Bone marrow (tissue), 2 donors: ENCODE data around the gene TMEM82.

Source experiments
- DNase-seq, 2 donors: peaks; one replicate each; lab custom pipeline; 2025; lab: John Stamatoyannopoulos, UW

The TMEM82 gene

DNA sequence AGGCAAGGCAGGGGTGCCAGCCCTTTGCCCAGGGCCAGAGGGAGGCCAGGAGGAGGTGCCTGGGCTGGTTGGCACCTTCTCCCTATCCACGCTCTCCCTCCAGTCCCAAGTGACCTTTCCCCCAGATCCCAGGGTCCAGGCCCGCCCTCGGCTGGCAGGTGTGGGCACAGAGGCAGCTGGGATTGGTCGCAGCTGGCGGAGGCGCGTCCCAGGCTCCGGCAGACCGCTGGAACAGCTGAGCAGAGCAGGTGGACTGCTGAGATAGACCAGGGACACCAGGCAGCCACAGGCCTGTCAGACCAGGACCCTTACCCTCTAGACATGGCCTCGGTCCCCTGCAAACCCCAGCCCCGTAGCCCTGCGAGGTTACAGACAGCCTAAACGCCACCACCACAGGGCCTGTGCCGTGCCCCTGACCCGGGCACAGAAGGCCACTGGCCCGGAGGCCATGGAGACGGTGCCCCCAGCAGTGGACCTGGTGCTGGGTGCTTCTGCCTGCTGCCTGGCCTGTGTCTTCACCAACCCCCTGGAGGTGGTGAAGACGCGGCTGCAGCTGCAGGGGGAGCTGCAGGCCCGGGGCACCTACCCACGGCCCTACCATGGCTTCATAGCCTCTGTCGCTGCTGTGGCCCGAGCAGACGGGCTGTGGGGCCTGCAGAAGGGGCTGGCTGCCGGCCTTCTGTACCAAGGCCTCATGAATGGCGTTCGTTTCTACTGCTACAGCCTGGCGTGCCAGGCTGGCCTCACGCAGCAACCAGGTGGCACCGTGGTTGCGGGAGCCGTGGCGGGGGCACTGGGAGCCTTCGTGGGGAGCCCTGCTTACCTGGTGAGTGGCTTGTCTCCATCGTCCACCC lies 6.0 kb upstream of the TMEM82 start, which contains the start of gene SLC25A34:
SLC25A34 (plus strand) TSS at position 221 of the 854 bp plus-strand sequence; CDS start at position 449, 228 bp downstream.
- DNase-seq = no peak

DNA sequence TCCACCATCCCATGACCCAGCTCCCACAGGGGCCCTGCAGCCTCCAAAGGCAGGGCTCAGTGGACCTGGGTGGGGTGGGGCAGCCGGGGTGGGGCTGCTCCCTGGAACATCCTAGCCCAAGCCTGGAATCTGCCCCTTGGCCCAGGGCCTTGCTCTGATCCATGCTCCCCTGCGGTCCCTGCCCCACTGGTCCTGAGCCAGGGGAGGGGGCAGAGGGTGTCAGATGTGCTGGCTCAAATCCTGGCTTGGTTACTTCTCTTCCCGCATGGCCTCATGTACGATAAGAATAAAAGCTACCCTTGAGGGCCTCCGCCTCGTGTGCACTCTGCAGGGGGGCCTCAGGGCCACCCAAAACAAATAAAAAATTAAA lies 5.4 kb upstream of the TMEM82 start:
- DNase-seq = no peak

DNA sequence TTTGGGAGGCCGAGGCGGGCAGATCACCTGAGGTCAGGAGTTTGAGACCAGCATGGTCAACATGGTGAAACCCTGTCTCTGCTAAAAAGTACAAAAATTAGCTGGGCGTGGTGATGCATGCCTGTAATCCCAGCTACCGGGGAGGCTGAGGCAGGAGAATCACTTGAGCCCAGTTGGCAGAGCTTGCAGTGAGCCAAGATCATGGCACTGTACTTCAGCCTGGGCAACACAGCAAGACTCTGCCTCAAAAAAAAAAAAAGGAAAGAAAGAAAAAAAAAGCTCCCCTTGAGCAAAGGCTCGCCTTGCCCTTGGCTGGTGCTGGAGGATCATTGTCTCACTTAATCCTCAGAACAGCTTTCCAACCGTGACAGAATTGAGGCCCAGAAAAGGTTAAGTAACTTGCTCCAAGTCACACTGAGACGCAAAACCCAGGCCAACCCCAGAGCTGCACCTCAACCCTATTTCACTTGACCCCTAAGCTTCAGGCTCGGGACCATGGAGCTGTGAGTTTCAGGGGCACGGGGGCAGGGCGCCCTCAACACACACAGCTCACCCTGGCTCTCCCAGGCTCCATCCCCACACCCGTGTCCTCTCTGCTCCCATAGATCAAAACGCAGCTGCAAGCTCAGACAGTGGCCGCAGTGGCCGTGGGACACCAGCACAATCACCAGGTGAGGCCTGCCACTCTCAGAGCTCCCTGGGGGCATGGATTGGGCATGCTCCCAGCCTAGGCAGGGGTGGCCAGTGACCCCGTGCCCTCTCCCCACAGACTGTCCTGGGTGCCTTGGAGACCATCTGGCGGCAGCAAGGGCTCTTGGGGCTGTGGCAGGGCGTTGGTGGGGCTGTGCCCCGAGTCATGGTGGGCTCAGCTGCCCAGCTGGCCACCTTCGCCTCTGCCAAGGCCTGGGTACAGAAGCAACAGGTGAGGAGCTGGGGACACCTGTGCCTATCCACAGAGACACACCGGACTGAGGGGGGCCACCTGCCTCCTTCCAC lies 4.7 kb upstream of the TMEM82 start:
- no peak for DNase-seq

DNA sequence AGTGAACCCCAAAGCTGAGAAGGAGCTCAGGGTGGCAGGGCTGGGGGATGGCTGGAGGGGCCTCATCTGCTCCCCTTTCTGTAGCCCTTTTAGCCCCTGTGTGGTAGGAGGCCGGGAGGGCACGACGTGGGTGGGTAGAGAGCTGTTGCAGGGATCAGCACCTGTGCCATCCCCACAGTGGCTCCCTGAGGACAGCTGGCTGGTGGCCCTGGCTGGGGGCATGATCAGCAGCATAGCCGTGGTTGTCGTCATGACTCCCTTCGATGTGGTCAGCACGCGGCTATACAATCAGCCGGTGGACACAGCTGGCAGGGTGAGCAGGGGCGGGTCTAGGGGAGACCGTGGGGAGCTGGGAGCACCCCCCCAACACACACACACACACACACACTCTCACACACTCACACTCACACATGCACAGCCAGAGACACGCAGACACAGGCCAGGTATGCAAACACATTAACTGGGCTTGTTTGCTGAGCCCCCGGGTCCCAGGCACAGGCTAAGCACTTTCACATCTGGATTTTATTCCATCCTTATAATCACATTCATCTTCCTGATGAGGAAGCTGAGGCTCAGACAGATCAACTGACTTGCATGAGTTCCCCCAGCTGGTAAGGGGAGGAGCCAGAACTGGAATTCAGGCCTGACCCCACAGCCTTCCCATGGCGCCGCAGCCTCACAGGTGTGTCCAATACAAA lies 3.7 kb upstream of the TMEM82 start:
- DNase-seq = no peak

DNA sequence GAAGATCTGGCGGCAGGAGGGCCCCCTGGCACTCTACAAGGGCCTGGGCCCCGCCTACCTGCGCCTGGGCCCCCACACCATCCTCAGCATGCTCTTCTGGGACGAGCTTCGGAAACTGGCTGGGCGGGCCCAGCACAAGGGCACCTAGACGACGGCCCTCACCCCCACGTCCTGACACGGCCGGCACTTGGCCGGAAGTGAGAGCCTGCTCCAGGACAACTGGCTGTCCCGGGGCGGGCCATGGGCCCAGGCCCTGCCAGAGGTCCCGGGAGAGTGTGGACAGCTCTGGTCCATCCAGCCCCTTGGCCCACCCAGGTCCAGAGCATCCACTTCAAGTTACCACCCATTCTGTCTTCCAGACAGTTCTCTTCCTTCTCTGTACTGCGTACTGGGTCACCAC lies 3.0 kb upstream of the TMEM82 start:
- DNase-seq = no peak

DNA sequence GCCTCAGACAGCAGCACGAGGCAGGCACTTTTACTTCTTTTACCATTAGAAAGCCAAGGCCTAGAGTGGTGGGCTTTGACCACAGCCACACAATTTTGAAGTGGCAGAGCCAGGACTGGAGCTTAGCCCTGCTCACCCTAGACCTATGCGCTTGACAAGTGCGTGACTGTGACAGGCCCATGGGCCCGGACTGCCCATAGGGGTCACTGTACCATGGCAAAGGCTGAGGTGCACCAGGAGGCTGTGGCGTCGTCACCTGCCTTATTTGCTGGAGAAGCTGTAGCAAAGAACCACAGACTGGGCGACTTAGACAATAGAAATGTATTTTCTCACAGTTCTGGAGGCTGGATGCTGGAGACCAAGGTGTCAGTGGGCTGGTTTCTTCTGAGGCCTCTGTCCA lies 2.6 kb upstream of the TMEM82 start:
- no peak for DNase-seq

DNA sequence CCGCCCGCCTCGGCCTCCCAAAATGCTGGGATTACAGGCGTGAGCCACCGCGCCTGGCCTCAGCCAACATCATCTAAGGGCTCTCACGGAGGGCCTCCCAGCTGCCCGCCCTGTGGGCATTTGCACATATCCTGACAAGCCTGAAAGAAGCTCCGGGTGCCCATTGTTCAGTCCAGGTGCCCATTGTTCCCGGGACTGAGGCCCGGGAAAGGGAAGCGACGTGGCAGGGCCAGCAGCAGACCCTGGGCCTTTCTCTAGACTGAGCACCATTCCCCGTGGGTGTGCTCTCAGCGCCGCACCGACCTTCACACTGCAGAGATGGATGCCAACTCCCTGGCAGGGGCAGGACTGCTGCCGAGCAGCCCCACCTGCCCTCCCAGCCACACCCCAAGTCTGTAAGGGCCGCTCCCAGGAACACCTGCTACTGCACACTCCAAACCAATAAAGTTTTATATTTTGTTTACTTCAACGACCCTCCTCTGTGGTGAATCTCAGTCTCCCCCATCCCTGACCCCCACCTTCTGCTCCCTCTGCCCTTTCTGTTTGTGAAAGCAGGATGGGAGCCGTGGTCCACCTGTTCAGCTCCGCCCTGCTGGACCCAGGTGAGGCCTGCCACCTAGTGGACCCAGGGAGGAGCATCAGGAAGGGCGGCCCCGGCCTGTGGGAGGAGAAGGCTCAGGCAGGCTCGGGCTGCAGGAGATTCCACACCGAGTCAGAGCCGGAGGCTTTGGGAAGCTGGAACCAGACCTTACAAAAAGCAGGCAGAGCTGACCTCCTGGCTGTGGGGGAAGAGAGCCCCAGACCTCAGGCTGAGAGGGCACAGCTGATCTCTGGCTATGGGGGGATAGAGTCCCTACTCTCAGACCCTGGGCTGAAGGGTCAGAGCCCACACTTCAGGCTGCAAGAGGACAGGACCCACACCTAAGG lies 1.1 kb upstream of the TMEM82 start:
- peak; percentile 4 to 14 for DNase-seq

DNA sequence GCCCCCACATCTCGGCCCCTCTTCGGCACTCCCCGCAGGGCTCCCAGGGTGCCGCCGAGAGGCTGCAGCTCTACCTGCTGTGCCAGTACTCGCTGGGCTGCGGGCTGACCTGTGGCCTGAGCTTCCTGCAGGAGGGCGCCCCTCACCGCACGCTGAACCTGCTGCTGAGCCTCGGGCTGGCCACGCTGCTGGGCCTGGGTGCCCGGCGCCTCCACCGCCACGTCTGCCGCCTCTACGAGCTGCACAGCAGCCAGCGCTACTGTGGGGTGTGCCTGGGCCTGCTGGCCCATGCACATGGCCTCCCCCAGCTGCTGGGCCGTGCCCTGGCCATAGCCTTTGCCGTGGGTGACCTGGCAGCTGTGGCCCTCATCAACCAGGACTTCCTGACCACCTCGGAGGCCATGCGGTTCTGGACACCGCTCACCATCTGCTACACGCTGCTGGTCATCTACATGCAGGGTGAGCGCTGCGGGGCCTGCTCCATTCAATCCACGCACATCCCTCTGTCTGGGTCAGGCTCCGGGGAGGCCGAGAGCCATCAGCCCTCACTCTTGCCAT lies 1.9 kb downstream of the TMEM82 start:
- no peak for DNase-seq

DNA sequence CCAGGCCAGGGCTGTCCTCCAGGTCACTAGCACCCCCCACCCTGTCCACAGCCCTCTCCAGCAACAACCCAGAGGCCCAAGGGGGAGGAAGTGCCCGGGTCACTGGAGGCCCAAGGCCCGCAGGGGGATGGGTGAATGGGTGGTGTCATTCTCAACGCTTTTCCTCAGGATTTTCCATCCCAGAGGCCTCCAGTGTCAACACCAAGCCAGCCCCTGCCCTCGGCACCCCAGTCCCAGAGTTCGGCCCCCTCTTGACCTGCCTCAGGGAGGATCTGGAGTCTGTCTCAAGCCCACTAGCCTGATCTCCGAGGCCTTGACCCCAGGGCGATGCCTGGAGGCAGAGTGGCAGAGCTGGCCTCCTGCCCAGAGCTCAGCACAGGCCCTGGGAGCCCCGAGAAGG lies 5.1 kb downstream of the TMEM82 start:
- DNase-seq = no peak

DNA sequence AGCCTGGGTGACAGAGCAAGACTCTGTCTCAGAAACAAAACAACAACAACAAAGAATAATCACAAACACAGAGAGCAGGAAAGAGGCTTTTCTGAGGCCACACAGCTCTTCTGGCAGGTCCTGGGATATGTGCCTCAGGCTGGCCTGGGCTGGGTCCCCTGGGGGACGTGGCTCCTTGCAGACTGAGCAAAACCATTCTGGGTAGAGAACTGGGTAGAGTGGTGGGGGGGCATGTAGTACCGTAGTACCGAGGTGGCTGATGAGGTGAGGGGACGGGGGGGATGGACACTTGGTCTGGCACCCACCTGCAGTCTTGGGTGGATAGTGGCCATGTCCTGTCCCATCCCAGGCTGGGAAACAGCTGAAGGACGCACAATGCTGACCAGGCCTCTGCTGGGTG lies 6.0 kb downstream of the TMEM82 start:
- DNase-seq = no peak

DNA sequence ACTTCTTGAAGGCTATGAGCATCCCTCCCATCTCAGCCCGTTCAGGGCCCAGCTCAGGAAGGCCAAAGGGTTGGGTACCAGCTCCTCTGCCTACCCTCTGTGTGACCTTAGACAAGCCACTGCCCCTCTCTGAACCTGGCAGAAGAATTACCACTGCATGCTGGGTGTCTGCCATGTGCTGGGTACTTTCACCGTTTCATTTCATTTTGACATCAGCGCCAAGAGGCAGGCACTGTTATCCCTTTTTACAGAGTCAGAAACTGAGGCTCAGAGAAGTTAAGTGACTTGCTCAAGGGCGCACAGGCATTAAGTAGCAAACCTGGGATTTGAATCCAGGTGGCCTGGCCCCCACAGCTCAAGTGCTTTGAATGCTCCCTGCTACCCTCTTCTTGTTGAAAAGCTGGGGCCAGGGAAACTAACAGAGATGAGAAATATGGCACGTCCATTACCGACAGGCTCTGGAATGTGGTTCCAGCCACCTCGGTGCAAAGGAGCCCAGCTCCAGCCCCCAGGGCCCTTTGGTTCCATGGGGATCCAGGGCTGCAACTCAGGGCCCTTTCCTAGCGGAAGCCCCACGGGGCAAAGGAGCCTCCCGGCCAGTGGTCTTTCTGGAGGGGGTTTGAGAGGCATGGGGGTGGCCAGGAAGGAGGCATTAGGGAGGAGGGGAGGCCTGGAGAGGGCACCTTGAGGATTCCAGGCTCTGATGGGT lies 6.5 kb downstream of the TMEM82 start:
- no peak for DNase-seq

DNA sequence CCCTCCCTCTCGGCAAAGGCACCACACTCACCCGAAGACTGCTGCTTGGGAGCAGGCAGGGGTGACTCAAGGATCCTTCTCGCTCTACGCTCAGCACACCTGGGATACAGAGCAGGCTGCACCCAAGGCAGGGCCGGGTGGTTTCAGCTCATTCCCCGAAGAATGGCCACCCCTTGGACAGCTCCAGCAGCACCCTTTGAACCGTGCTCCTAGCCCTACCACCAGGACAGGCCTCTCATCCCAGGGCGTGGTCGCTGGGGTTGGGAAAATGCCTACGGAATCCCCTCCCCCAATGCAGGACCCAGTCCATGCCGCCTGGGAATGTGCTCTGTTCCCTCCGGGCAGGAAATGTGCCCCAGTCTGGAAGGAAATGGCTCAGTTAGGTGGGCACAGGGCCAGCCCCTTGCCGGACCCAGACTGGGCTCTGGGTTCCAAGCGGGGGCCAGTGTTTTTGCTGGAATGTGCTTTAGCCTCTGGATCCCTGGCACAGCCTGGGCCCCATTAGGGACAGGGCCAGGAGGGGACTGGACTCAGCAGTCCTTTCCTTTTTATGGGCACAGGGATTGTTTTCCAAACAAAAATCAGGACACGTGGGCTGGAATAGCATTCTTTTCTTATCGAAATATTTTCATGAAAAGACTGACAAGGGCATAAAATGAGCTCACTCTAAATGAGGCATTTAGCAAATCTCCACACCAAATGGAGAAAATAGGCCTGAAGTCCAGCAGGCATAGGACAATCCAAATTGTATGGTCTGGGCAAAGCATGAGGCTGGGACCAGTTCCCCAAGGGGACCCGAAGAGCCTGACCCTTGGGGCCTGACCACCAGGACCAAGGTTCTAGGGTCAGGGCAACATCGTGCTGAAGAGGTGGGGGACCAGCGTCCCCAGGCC lies 7.3 kb downstream of the TMEM82 start:
- no peak for DNase-seq

DNA sequence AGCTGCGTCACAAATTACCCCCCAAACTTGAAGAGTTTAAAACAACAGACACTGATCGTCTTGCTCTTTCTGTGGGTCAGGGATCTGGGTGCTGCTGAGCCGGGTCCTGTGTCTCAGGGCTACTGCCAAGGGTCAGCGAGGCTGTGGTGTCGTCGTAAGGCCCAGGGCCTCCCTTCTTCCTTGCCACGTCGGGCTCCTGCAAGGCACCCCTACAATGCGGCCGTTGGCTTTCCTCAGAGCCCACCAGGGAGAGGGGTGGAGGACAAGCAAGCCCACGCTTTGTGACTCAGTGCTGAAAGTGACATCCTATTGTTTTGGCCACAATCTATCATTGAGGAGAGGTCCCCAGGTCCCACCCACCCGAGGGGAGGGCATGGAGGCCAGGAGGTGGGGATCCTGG lies 8.6 kb downstream of the TMEM82 start:
- DNase-seq = no peak

DNA sequence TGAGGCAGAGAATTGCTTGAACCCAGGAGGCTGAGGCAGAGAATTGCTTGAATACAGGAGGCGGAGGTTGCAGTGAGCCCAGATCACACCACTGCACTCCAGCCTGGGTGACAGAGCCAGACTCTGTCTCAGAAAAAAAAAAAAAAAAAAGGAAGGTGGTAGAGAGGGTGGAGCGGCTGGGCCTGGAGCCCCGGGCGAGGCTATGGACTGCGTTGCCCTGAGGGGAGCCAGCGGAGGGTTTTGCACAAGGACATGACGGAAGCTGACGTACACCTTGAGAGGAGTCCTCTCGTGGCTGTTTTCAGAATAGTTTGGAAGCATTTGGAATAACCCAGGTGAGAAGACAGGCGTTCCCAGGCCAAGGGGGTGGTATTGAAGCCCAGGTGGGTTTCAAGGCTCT lies 9.4 kb downstream of the TMEM82 start:
- no peak for DNase-seq

DNA sequence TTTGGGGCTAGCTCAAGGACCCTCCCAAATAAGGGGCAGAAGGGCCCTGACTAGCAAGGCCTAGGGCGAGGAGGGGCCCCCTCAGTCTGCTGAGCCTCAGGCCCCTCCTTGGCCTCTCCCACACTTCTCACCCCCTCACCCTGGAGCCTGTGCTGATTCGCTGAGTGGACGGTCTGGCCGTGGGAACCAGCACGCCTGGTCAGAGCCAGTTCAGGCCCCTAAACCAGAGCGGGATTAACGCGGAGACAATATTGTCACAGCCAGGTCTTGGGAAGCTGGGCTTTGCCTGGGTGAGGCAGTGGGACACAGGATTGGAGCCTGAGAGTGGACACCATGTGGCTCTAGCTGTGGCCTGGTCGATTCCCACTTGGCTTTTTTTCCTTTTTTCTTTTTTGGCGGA lies 11.5 kb downstream of the TMEM82 start:
- DNase-seq = no peak

DNA sequence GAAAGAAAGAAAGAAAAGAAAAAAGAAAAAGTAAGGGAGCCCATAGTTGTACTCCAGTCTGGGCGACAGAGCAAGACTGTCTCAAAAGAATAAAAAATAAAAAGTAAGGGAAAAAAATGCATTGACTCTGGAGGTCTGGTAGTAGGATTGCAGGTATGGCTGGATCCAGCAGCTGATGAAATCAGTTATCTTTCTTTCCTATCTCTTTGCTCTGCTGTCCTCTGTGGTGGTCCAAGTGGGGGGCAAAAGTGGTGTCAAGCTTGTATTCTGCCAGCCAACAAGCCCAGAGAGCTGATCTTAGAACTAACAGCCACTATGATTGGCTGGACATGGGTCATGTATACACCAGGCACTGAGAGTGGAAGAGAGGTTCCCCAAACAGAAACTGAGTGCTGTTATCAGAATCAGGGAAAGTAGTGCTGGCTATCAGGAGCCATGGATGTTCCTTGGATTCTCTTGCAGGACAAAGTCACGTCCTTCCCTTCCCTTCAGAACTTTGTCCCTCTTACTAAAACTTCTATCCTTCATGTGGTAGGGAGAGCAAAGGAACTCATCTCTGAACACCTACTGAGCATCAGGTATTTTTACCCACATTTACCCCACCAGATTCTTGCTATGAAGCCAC lies 12.8 kb downstream of the TMEM82 start:
- no peak for DNase-seq

DNA sequence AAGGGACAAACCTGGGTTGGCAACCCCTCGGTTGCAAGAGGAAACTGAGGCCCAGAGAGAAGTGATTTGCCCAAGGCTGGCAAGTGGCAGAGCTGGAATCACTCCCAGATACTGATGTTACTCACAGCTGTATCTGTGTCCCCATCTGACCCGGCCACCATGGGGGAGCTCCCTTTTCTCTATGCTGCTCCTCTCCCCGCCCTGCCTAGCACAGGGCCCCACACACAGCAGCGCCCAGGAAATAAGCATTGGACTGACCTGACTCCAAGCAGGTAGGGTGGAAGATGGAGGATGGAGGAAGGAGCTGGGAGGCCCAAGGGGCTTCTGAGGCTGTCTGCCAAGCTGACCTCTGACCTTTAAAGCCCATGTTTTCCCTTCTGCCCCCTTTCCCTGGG lies 13.3 kb downstream of the TMEM82 start:
- DNase-seq = no peak

DNA sequence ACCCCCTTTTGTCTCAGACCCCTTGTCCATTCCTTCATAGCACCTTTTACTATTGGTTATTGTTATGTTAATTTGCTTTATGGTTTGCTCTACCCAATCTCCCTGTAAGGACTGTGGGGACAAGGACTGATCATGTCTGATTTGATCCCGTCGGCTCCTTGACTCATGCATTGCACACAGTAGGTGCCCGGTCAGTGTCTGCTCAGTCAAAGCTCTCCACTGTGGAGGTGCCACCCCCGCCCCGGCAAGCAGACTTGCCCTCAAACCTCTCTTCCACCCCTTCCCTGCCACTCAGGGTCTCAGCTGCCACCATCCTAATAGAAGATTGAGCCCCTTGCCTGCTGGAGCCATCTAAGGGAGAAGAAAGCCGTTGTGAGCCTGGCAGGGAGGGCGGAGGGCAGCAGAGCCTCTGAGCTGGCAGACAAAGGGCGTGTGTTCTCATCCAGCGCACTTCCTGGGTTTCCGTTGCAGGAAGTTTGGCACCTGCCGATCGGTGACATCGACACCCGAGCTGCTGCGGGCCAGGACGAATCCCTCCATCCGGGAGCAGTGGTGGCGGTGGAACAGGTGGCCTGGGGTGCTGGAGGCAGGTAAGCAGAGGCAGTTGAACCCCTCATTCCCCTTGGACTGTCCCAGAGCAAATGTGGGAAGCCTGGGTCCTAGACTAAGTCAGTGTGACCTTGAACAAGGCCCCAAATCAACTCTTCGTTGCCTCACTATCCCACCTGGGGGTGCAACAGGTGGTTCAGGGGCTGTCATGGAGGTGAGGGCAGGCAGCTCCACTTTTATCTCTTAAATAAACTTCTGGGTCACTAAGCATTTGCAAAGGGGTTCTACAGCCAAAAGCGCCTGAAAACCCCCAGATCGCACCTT lies 14.1 kb downstream of the TMEM82 start:
- DNase-seq = peak in 1 of 2 donors; percentile 14
